Gastrocnemius medialis (tissue), 4 donors: ENCODE data around the gene ENTPD6. TPM values are rescaled to one million over a fixed set of nuclear protein-coding genes. Genes with fewer than 3 reads are reported as not detected.

ENCODE experiments used
- ATAC-seq, 2 donors: fragments of 150-250 bp; one replicate each; pipeline ENCODE4 v1.9.1; 2016
- DNase-seq, 2 donors: peaks; one replicate each; pipeline ENCODE4 v3.0.0-alpha.2; 2019
- H3K27ac ChIP-seq, 4 donors: fragments of 200-600 bp; sonication (generic); 1 replicate in 1 of 4; 2 replicates in 3 of 4; pipeline ENCODE4 v1.5.1; 2016 to 2018; ENCODE audit warnings: mild to moderate bottlenecking in 2 of 4, moderate library complexity in 1 of 4
- H3K27me3 ChIP-seq, 3 donors: fragments of 200-600 bp; sonication (generic) in 2 of 3; 1 replicate in 1 of 3; 2 replicates in 2 of 3; pipeline versions ENCODE4 v1.5.1 to v1.6.0; 2016 to 2019; ENCODE audit warnings: mild to moderate bottlenecking in 1 of 3, moderate library complexity in 1 of 3
- H3K36me3 ChIP-seq, 2 donors: fragments of 200-600 bp; sonication (generic) in 1 of 2; one replicate each; pipeline ENCODE4 v1.5.1; 2017 to 2018
- H3K4me1 ChIP-seq, 2 donors: fragments of 200-600 bp; sonication (generic) in 1 of 2; one replicate each; pipeline ENCODE4 v1.5.1; 2016 to 2017; ENCODE audit warnings: mild to moderate bottlenecking in 2 of 2
- H3K4me3 ChIP-seq, 4 donors: fragments of 200-600 bp; sonication (generic) in 3 of 4; 1 replicate in 1 of 4; 2 replicates in 3 of 4; pipeline ENCODE4 v1.5.1; 2016 to 2019; ENCODE audit warnings: mild to moderate bottlenecking in 2 of 4
- H3K9me3 ChIP-seq, 3 donors: fragments of 200-600 bp; sonication (generic) in 2 of 3; 1 replicate in 1 of 3; 2 replicates in 2 of 3; pipeline ENCODE4 v1.5.1; 2016 to 2019
- CTCF ChIP-seq, 5 experiments: fragments of 450-650 bp in 3 of 5; fragments of 200-600 bp in 2 of 5; sonication (generic) in 2 of 5; IDR thresholded peaks in 4 of 5; conservative IDR thresholded peaks in 1 of 5; 1 replicate in 4 of 5; 2 replicates in 1 of 5; pipeline ENCODE4 v1.5.1; 2016 to 2019; ENCODE audit warnings: antibody characterized with exemption in 5 of 5, mild to moderate bottlenecking in 3 of 5, moderate library complexity in 3 of 5
- POLR2A ChIP-seq, 2 donors: fragments of 450-650 bp; IDR thresholded peaks; one replicate each; pipeline ENCODE4 v1.6.1; 2017; ENCODE audit warnings: antibody characterized with exemption in 2 of 2, mild to moderate bottlenecking in 2 of 2, moderate library complexity in 2 of 2
- in situ Hi-C, 4 donors: fragments of 200-750 bp; cut with MboI; loops; one replicate each; pipeline versions ENCODE4 v1.15.0 to v1.8.0; 2017; ENCODE audit warnings: low sequenced_read_pairs in 4 of 4
- intact Hi-C: fragments of 100-400 bp; cut with DNase I; formaldehyde crosslinking; loops from one replicate; pipeline ENCODE4 v1.15.1; 2023; ENCODE audit warnings: low total_unique reads
- total RNA-seq, 4 donors: library from RNA; depleted of rRNA; stranded (reverse); fragments of >200 nt; gene quantifications; one replicate each; pipeline versions ENCODE4 v1.1.0 to v1.2.3, GENCODE V29; 2016

The ENTPD6 gene
- total RNA-seq, 4 donors from 2014 or later = 27.0 to 61.1 (median 50.2) TPM

GRCh38 chr20:25273541-25274358 lies 78.2 kb downstream of the ENTPD6 start:
- Histone ChIP-seq H3K4me1 (peaks cover 32 to 56% of the 10 kb centered on the region in 2 donors), H3K27ac (peak overlapping the region; percentile 81 to 89 (median 86)), H3K27me3 (no peaks in the 10 kb centered on the region), H3K4me3 (peak overlapping the region; percentile 12 to 32 (median 26)), H3K36me3 (peaks cover 0 to 25% of the 10 kb centered on the region in 2 donors), H3K9me3 (no peaks in the 10 kb centered on the region)
- no peak for TF ChIP-seq CTCF (IDR thresholded peaks at IDR 0.05 in 4 of 5, conservative IDR thresholded peaks at IDR 0.05 in 1 of 5)
- TF ChIP-seq POLR2A (IDR thresholded peaks at IDR 0.05) = peak in 1 of 2 donors; percentile 16
- ATAC-seq (peak; percentile 78 to 86), DNase-seq (peak; percentile 82 to 88)
- in situ Hi-C loops = loop anchor here in 2 of 4 donors (25.0 kb wide), 2 partner anchors 114 to 286 kb away; partner anchors contain the start of genes ABHD12 (in 1 of the 2) and APMAP (in 1 of the 2)
- intact Hi-C loops = no loop called here

- H3K4me1 ChIP-seq = peaks cover 32 to 56% of the 10 kb centered on the region in 2 donors
- TF ChIP-seq CTCF (IDR thresholded peaks at IDR 0.05 in 4 of 5, conservative IDR thresholded peaks at IDR 0.05 in 1 of 5) = no peak
- no peak for TF ChIP-seq POLR2A (IDR thresholded peaks at IDR 0.05)
Measured at GRCh38 chr20:25274481-25274880, 79.0 kb downstream of the ENTPD6 start.

GRCh38 chr20:25274891-25275812 lies 79.6 kb downstream of the ENTPD6 start:
- DNase-seq (peak in 1 of 2 donors; percentile 48), ATAC-seq (no peak)
- peak overlapping the region in 3 of 4 donors; percentile 81 to 89 (median 89) for H3K27ac ChIP-seq
- TF ChIP-seq CTCF (IDR thresholded peaks at IDR 0.05 in 4 of 5, conservative IDR thresholded peaks at IDR 0.05 in 1 of 5) = no peak
- TF ChIP-seq POLR2A (IDR thresholded peaks at IDR 0.05) = no peak
- H3K4me1 ChIP-seq = peaks cover 32 to 56% of the 10 kb centered on the region in 2 donors
- H3K36me3 ChIP-seq = peaks cover 0 to 33% of the 10 kb centered on the region in 2 donors
- H3K9me3 ChIP-seq = no peaks in the 10 kb centered on the region
- no peaks in the 10 kb centered on the region for H3K27me3 ChIP-seq
- in situ Hi-C loops (loop anchor here in 3 of 4 donors (25.0 kb wide), 3 partner anchors 88 to 288 kb away; partner anchors contain the start of genes APMAP (in 2 of the 3), ABHD12 (in 1 of the 3) and ENTPD6 (in 1 of the 3)), intact Hi-C loops (loop anchor here (1.0 kb wide), 1 partner anchor 124 kb away; no protein-coding TSS in a partner anchor)
- H3K4me3 ChIP-seq = peak overlapping the region in 2 of 4 donors; percentile 5 to 23

More at GRCh38 chr20:25274481-25274880, 79.0 kb downstream of the ENTPD6 start:
- H3K27ac ChIP-seq = peak overlapping the region; percentile 81 to 89 (median 86)
- intact Hi-C loops = no loop called here
- ATAC-seq (peak in 1 of 2 donors; percentile 5), DNase-seq (peak; percentile 35 to 42)
- H3K4me3 ChIP-seq = peak overlapping the region in 2 of 4 donors; percentile 3 to 23
- peaks cover 0 to 26% of the 10 kb centered on the region in 2 donors for H3K36me3 ChIP-seq
- no peaks in the 10 kb centered on the region for H3K27me3 ChIP-seq
- no peaks in the 10 kb centered on the region for H3K9me3 ChIP-seq
- in situ Hi-C loops = loop anchor here in 2 of 4 donors (25.0 kb wide), 2 partner anchors 113 to 287 kb away; partner anchors contain the start of genes ABHD12 (in 1 of the 2) and APMAP (in 1 of the 2)
